ENCODE results near the gene CFD.

DNA sequence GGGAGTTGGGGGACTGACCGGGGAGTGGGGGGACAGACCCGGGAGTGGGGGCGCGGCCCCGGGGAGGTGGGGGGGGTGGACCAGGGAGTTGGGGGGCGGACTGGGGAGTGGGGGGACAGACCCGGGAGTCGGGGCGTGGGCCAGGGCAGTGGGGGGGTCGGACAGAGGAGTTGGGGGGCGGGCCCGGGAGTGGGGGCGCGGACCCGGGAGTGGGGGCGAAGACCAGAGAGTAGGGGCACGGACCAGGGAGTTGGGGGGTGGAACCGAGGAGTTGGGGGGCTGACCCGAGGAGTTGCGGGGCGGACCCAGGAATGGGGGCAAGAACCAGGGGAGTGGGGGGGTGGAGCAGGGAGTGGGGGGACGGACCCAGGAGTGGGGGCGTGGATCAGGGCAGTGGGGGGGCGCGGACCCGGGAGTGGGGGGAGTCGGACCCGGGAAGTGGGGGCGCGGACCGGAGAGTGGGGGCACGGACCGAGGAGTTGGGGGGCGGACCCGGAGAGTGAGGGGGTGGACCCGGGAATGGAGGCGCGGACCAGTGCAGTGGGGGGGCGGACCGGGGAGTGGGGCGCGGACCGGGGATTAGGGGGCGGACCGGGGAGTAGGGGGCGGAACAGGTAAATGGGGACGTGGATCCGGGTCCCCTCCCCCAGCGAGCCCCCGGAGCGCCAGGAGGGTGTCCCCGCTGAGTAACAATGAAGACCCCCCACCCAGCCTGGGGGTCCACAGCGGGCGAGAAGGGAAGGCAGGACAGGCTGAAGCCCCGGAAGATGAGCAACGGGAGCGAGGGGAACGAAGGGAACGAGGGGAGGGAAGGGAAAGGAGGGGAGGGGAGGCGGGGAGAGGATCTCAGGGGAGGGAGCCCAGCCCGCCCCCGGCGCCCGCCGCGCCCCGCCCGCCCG is 53.0 kb downstream of the CFD start:
- no peak for TF ChIP-seq EZH2 (IDR thresholded peaks at IDR 0.05)
- no peak for TF ChIP-seq EZH2phosphoT487 (IDR thresholded peaks at IDR 0.05)
